Activated CD8-positive, alpha-beta memory T cell treated with anti-CD3 and anti-CD28 coated beads for 36 hours (primary cell): ENCODE measurements around the gene NAALADL2. TPM values are rescaled to one million over a fixed set of nuclear protein-coding genes. Genes with fewer than 3 reads are reported as not detected.
"Not testable (repeated sequence)": the region's sequence is repeated elsewhere in the genome, so short reads cannot be mapped to it uniquely, and the experiment has no call there.

Source experiments
- CTCF ChIA-PET: fragments of 350-600 bp; sonication (Branson Sonifier 250); formaldehyde crosslinking; loops from one replicate; lab custom pipeline; 2021; ENCODE audit warnings: antibody characterized with exemption; lab: Charles Lee
- POLR2A ChIA-PET: fragments of 350-600 bp; sonication (Branson Sonifier 250); formaldehyde crosslinking; loops from one replicate; lab custom pipeline; 2021; ENCODE audit warnings: antibody characterized with exemption; lab: Charles Lee
- total RNA-seq, 2 experiments: library from RNA; stranded (reverse); gene quantifications; one replicate each; pipeline ENCODE4 v1.2.3, GENCODE V29; 2021

The NAALADL2 gene
- total RNA-seq, 2 experiments from 2014 or later, result not detected

- CTCF ChIA-PET, POLR2A ChIA-PET: not testable (repeated sequence)
Observed at GRCh38 chr3:175423848-175424247, 564.7 kb downstream of the NAALADL2 start.

- POLR2A ChIA-PET, result no interaction called here
Observed at GRCh38 chr3:175426805-175427204, 567.7 kb downstream of the NAALADL2 start.

GRCh38 chr3:175428466-175428865, 569.3 kb downstream of the NAALADL2 start:
- CTCF ChIA-PET, result no interaction called here
- POLR2A ChIA-PET, result no interaction called here

More at GRCh38 chr3:175426805-175427204, 567.7 kb downstream of the NAALADL2 start:
- CTCF ChIA-PET, result no interaction called here

GRCh38 chr3:175430983-175431773, 572.0 kb downstream of the NAALADL2 start:
- POLR2A ChIA-PET, result no interaction called here
- CTCF ChIA-PET, result no interaction called here

DNA sequence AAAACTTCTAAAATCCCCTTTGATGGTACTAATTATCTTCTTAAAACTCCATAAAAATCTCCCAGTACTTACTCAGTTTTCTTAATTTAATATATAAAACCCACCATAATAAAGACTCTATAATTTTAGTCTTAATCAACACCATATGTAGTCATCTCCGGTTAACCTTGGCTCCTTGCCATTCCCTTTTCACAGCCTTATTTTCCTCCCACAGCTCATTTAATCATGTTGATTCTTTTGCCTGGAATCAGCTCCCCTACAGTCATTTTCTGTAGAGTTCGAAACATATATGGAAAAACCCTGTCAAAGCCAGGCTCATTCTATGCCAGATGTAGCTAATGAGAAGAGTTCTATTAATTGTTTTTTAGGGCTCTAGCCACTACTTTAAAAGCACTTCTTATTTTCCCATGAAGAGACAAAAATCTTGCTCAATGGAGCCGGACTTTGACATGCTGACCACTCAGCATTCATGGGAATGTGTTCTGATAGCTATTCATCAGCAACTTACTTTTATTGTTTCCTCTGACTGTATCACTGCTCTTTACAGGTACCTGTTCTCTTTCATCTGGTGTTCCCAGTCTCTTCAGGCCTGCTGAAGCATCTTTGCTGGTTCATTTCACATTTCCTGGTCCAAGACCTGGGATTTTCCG, 573.4 kb downstream of the NAALADL2 start:
- ChIA-PET CTCF (no interaction called here), POLR2A (no interaction called here)

GRCh38 chr3:175433026-175433674, 574.0 kb downstream of the NAALADL2 start:
- CTCF ChIA-PET, result no interaction called here
- POLR2A ChIA-PET, result no interaction called here

GRCh38 chr3:175434561-175434960, 575.4 kb downstream of the NAALADL2 start:
- CTCF ChIA-PET, result no interaction called here
- POLR2A ChIA-PET, result no interaction called here

GRCh38 chr3:175443682-175444081, 584.5 kb downstream of the NAALADL2 start:
- ChIA-PET CTCF (no interaction called here), POLR2A (no interaction called here)

- CTCF ChIA-PET, result no interaction called here
- POLR2A ChIA-PET, result no interaction called here
Observed at GRCh38 chr3:175445741-175446140, 586.6 kb downstream of the NAALADL2 start.

DNA sequence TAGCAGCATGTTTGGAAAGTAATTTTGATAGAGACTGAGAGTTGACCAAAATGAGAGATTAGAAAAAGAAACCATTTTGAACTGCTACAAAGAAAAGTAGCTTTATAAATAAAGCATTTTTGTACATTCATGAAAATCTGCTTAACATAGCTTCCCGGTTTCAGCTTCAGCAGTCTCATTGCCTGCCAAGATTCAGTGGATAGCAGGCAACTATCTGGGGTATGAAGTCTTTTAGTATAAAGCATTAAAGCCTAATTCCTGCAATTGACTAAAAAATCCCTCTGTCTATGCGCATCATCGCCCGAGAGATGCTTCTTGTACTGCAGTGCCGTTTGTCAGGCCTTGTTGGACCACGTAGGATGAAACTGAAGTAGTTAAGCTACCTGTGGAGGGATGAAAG, 588.4 kb downstream of the NAALADL2 start:
- ChIA-PET CTCF (no interaction called here), POLR2A (no interaction called here)

DNA sequence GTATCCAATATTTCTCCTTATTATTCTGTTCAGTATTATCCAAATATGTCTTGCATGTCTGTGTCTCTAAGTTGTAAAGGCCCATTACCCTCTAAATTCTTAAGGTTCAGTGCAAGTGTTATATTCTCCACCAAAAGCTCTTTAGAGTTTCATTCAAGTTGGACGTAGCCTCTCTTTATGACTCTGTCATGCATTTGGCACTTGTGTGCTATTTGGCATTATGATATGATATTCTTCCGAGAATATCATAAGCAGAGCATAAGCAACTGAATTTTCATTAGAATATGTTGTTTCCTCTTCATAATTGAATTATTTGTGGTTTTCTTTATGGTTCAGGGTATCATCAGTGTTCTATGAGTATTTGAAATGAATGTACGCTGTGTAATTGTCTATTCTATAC, 594.2 kb downstream of the NAALADL2 start:
- POLR2A ChIA-PET, result no interaction called here

DNA sequence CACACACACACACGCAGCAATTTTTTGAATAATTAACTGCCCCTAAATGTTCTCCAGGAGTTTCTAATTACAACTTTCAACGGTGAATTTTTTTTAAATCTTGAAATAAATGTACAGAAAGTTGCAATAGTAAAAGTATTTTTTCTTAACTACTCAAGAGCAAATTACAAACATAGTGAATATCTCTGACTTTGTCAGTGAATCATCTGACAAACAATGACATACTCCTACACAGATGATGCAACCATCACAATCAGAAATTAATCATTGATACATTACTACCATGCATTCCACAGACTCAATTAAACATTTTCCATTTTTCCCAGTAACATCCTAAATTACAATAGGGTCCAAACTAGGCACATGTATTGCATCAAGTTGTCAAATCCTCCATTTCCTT, 597.3 kb downstream of the NAALADL2 start:
- CTCF ChIA-PET, result no interaction called here

More for the DNA sequence above, 594.2 kb downstream of the NAALADL2 start:
- CTCF ChIA-PET, result no interaction called here

GRCh38 chr3:175457301-175457700, 598.2 kb downstream of the NAALADL2 start:
- CTCF ChIA-PET, result no interaction called here
- POLR2A ChIA-PET, result no interaction called here

More for the DNA sequence above, 597.3 kb downstream of the NAALADL2 start:
- POLR2A ChIA-PET, result no interaction called here

DNA sequence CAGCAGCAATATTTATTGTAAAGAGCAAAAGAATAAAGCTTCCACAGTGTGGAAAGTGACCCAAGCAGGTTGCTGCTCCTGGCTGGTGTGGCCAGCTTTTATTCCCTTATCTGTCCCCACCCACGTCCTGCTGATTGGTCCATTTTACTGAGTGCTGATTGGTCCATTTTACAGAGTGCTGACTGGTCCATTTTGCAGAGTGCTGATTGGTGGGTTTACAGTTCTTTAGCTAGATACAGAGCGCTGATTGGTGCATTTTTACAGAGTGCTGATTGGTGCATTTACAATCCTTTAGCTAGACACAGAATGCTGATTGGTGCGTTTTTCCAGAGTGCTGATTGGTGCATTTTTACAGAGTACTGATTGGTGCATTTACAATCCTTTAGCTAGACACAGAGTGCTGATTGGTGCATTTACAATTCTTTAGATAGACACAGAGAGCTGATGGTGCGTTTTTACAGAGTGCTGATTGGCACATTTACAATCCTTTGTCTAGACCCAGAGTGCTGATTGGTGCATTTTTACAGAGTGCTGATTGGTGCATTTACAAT, 601.8 kb downstream of the NAALADL2 start:
- CTCF ChIA-PET, POLR2A ChIA-PET: not testable (repeated sequence)

- CTCF ChIA-PET, result no interaction called here
- POLR2A ChIA-PET, result no interaction called here
Observed at GRCh38 chr3:175464362-175464761, 605.2 kb downstream of the NAALADL2 start.

- POLR2A ChIA-PET, result no interaction called here
- CTCF ChIA-PET, result no interaction called here
Observed at GRCh38 chr3:175469124-175469523, 610.0 kb downstream of the NAALADL2 start.

- CTCF ChIA-PET, result no interaction called here
- POLR2A ChIA-PET, result no interaction called here
Observed at GRCh38 chr3:175475765-175476164, 616.6 kb downstream of the NAALADL2 start.

DNA sequence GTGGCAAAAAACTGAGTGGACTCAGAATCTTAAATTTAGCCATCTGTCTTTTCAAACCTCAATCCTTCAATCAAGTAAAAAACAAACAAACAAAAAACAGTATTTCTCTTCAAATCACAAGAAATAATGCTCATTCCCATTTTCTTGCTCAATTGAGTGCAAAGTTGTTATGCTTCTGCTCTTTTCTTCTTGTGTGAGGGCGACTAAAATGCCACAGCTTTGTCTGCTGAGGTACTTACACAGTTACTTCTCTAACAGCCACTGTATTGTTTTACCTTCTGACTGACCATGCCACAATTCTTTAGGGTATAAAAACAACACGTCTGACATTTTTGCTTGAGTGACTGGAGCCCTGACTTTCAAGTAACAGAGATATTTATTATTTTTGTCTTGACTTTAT, 617.4 kb downstream of the NAALADL2 start:
- ChIA-PET POLR2A (no interaction called here), CTCF (no interaction called here)

- ChIA-PET POLR2A (no interaction called here), CTCF (no interaction called here)
Observed at GRCh38 chr3:175477651-175478224, 618.6 kb downstream of the NAALADL2 start.

DNA sequence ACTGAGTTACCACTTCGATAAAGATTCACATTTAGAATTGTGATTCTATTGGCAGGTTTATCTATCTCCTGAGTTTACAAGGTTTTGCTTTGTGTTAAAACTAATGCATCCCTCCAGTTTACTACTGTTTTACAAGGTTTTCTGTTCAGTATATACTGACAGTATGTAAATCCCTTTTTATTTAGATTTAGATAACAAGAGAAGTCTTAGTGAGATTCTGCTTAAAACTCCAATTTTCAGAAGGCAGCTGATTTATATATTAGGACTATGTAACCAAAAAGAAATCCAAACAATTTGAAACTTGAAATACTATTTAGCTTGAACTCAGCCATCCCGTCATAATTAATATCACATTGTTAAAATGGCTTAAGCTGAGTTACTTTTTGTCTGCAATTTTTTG, 619.2 kb downstream of the NAALADL2 start:
- ChIA-PET CTCF (no interaction called here), POLR2A (no interaction called here)
